HFFc6 (cell line): ENCODE measurements around the gene LMO1. TPM values are rescaled to one million over a fixed set of nuclear protein-coding genes. Genes with fewer than 3 reads are reported as not detected.

Source experiments
- DNase-seq: peaks from one replicate; pipeline ENCODE4 v3.0.0-alpha.2; 2018
- H3K27ac Mint-ChIP-seq: 2 replicates; pipeline ENCODE4 v1.8.0; 2020; ENCODE audit warnings: mild to moderate bottlenecking, mixed read lengths
- H3K27me3 Mint-ChIP-seq: 2 replicates; pipeline ENCODE4 v1.8.0; 2021; ENCODE audit warnings: mild to moderate bottlenecking, moderate library complexity, mixed read lengths; ENCODE audit not compliant: insufficient read depth
- H3K36me3 Mint-ChIP-seq: 2 replicates; pipeline ENCODE4 v1.8.0; 2021; ENCODE audit warnings: low read depth, mixed read lengths
- H3K4me1 Mint-ChIP-seq: 2 replicates; pipeline ENCODE4 v1.8.0; 2020; ENCODE audit warnings: low read depth, mixed read lengths
- H3K4me3 Mint-ChIP-seq: 2 replicates; pipeline ENCODE4 v1.8.0; 2020; ENCODE audit warnings: mild to moderate bottlenecking, moderate library complexity, mixed read lengths
- H3K9me3 Mint-ChIP-seq: 2 replicates; pipeline ENCODE4 v1.8.0; 2020; ENCODE audit warnings: mild to moderate bottlenecking, mixed read lengths
- CTCF ChIP-seq: fragments of 200-600 bp; sonication (generic); IDR thresholded peaks from 2 replicates; pipeline ENCODE4 v1.5.0; 2021; ENCODE audit warnings: antibody characterized with exemption, mild to moderate bottlenecking
- total RNA-seq, 6 experiments: library from RNA; stranded (reverse); fragmentation: NEBNext Ultra II Directional; extraction: Animal tissue kit (Norgen Biotek cat#: 25700); gene quantifications; 2 replicates in 1 of 6; 3 replicates in 5 of 6; pipeline ENCODE4 v1.2.3, GENCODE V29; 2021

LMO1 gene
- total RNA-seq, 6 experiments from 2014 or later = not detected

GRCh38 chr11:8223513-8223900 is 40.2 kb downstream of the LMO1 start:
- peak; percentile 15 for DNase-seq
- H3K27me3 Mint-ChIP-seq = peaks cover 17% of the 10 kb centered on the region
- H3K4me3 Mint-ChIP-seq = no peak overlapping the region
- no peaks in the 10 kb centered on the region for H3K36me3 Mint-ChIP-seq
- H3K4me1 Mint-ChIP-seq = peaks cover 5% of the 10 kb centered on the region; the same call in 1 of the 2 replicates
- TF ChIP-seq CTCF = no peak
- no peaks in the 10 kb centered on the region for H3K9me3 Mint-ChIP-seq
- H3K27ac Mint-ChIP-seq = no peak overlapping the region

DNA sequence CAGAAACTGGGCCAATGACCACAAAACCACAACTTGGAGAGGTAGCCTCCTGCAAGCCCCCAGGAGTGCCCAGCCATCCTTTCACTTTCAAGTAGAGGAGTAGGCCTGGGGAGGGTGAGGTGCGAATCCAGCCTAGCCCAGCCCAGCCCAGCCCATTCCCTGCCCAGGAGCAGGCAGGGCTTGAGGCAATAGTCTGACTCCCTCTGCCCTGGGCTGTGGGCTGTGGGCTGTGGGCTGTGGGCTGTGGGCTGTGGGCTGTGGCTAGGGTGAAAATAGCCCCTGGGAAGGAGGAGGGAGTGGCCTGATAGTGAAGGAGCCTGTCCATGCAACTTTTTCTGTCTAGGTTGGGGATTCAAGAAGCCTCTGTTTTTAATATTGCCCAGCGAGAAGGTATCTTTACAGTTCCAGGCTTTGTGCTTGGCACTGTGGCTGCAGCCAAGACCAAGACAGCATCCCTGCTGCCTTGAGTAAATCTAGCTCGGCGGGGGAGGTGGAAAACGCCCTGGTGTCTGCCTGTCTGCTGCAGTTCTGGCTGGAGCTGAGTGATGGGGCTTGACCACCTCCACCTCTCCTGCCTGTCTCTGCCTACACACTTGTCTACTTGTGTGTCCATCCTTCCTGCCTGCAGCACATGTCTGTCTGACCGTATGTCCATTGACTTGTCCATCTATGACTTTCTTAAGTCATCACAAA is 40.7 kb downstream of the LMO1 start:
- Mint-ChIP-seq H3K36me3 (no peaks in the 10 kb centered on the region), H3K27ac (no peak overlapping the region), H3K4me3 (no peak overlapping the region), H3K4me1 (peaks cover 5% of the 10 kb centered on the region; the same call in 1 of the 2 replicates), H3K27me3 (peaks cover 22% of the 10 kb centered on the region), H3K9me3 (no peaks in the 10 kb centered on the region)
- no peak for TF ChIP-seq CTCF
- DNase-seq = no peak

- Mint-ChIP-seq H3K36me3 (no peaks in the 10 kb centered on the region), H3K9me3 (no peaks in the 10 kb centered on the region), H3K27me3 (peaks cover 32% of the 10 kb centered on the region), H3K27ac (no peak overlapping the region), H3K4me3 (no peak overlapping the region), H3K4me1 (peaks cover under 1% of the 10 kb centered on the region; the same call in 1 of the 2 replicates)
- TF ChIP-seq CTCF = no peak
- DNase-seq = no peak
Observed at GRCh38 chr11:8221917-8222495, 41.7 kb downstream of the LMO1 start.

DNA sequence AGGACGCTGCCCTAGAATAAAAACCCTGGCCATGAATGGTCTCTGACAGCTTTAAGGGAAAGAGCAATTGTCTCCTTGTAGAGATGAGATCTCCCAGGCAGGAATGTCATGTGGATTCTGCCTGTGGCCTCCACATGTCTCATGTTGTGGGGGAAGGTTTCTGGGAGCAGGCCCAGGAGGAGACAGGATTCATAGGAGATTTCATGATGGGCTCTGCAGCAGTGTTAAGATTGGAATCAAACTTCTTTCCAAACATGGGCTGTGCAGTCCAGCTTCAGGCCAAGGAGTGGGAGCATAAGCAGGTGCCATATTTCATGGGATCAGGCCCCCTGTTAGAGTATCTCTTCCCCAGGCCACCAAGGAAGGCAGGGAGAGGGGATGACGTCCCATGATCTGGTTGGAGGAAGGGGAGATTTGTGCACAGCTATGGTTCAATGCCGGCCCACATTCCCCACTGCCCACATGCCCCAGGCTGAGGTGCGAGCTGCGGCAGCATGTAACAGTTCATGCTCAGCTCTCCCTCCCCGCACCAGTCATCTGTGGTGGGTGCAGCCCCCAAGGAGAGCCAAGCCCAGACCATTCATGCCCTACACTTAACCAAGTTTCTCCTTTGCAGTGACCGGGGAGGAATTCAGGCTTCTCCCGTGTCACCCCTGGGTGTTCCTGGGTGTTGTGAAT is 42.5 kb downstream of the LMO1 start:
- no peak for DNase-seq
- Mint-ChIP-seq H3K27ac (no peak overlapping the region), H3K9me3 (no peaks in the 10 kb centered on the region), H3K27me3 (peaks cover 34% of the 10 kb centered on the region), H3K4me1 (no peaks in the 10 kb centered on the region), H3K36me3 (no peaks in the 10 kb centered on the region), H3K4me3 (no peak overlapping the region)
- TF ChIP-seq CTCF = no peak

- no peak overlapping the region for H3K27ac Mint-ChIP-seq
- H3K4me1 Mint-ChIP-seq = no peaks in the 10 kb centered on the region
- no peak for DNase-seq
- peaks cover 39% of the 10 kb centered on the region for H3K27me3 Mint-ChIP-seq
- H3K9me3 Mint-ChIP-seq = no peaks in the 10 kb centered on the region
- H3K4me3 Mint-ChIP-seq = no peak overlapping the region
- no peak for TF ChIP-seq CTCF
- no peaks in the 10 kb centered on the region for H3K36me3 Mint-ChIP-seq
Observed at GRCh38 chr11:8220261-8221045, 43.2 kb downstream of the LMO1 start.
